T-cell (primary cell): ENCODE data around the gene SLC22A13. TPM values are rescaled to one million over a fixed set of nuclear protein-coding genes. Genes with fewer than 3 reads are reported as not detected.

ENCODE experiments used
- ATAC-seq, 4 experiments: fragments of 200-7000 bp in 3 of 4; fragments of 150-1000 bp in 1 of 4; cut with Tn5 transposase; replicated peaks in 1 of 4; 1 replicate in 3 of 4; 2 replicates in 1 of 4; pipeline ENCODE4 v1.10.0; 2021; ENCODE audit warnings: moderate library complexity in 3 of 4, mild to moderate bottlenecking in 2 of 4, moderate number of reproducible peaks in 1 of 4
- CTCF ChIA-PET, 2 donors: fragments of 300-600 bp; sonication (Branson Sonifier 250); formaldehyde crosslinking; loops; one replicate each; lab custom pipeline; 2022; ENCODE audit warnings: antibody characterized with exemption in 2 of 2; lab: Charles Lee
- POLR2A ChIA-PET, 2 donors: fragments of 300-600 bp; sonication (Branson Sonifier 250); formaldehyde crosslinking; loops; one replicate each; lab custom pipeline; 2022; ENCODE audit warnings: antibody characterized with exemption in 2 of 2; lab: Charles Lee
- DNase-seq, 35 experiments: peaks; one replicate each; pipeline versions ENCODE4 v3.0.0 to v3.0.0-alpha.2; 2013 to 2023
- H3K27ac ChIP-seq: one replicate; pipeline ENCODE4 v1.5.1; 2013; ENCODE audit warnings: low read length
- H3K27me3 ChIP-seq, 2 experiments: replicated peaks in 1 of 2; 1 replicate in 1 of 2; 2 replicates in 1 of 2; pipeline versions ENCODE4 v1.6.1 to v1.7.0; 2013; ENCODE audit warnings: low read length in 1 of 2, mixed read lengths in 1 of 2; ENCODE audit not compliant: control insufficient read depth in 2 of 2, insufficient read depth in 2 of 2; ENCODE audit errors: extremely low read depth in 1 of 2
- H3K36me3 ChIP-seq, 2 donors: 1 replicate in 1 of 2; 2 replicates in 1 of 2; pipeline versions ENCODE4 v1.6.1 to v1.7.0; 2013; ENCODE audit warnings: low read length in 1 of 2; ENCODE audit not compliant: control insufficient read depth in 2 of 2, insufficient read depth in 1 of 2; ENCODE audit errors: extremely low read depth in 1 of 2
- H3K4me1 ChIP-seq, 2 experiments: 1 replicate in 1 of 2; 2 replicates in 1 of 2; pipeline versions ENCODE4 v1.6.1 to v1.7.0; 2013; ENCODE audit warnings: low read length in 2 of 2, mixed read lengths in 1 of 2; ENCODE audit not compliant: insufficient read depth in 2 of 2, control insufficient read depth in 1 of 2; ENCODE audit errors: extremely low read depth in 1 of 2
- H3K4me3 ChIP-seq, 2 donors: 1 replicate in 1 of 2; 2 replicates in 1 of 2; pipeline versions ENCODE4 v1.5.1 to v1.7.0; 2013; ENCODE audit warnings: mild to moderate bottlenecking in 2 of 2, low read length in 1 of 2, moderate library complexity in 1 of 2; ENCODE audit not compliant: control insufficient read depth in 1 of 2; ENCODE audit errors: extremely low read depth in 1 of 2
- H3K9me3 ChIP-seq: 2 replicates; pipeline ENCODE4 v1.7.0; 2013
- H3K27ac Mint-ChIP-seq, 2 donors: one replicate each; pipeline ENCODE4 v1.8.0; 2020 to 2021; ENCODE audit warnings: mild to moderate bottlenecking in 2 of 2, mixed read lengths in 2 of 2
- H3K27me3 Mint-ChIP-seq, 2 donors: one replicate each; pipeline ENCODE4 v1.8.0; 2021 to 2022; ENCODE audit warnings: mixed read lengths in 2 of 2
- H3K36me3 Mint-ChIP-seq: one replicate; pipeline ENCODE4 v1.8.0; 2021; ENCODE audit warnings: mixed read lengths
- H3K4me1 Mint-ChIP-seq, 3 donors: one replicate each; pipeline ENCODE4 v1.8.0; 2020 to 2022; ENCODE audit warnings: mixed read lengths in 3 of 3, mild to moderate bottlenecking in 1 of 3
- H3K4me3 Mint-ChIP-seq, 3 donors: one replicate each; pipeline ENCODE4 v1.8.0; 2020 to 2022; ENCODE audit warnings: mild to moderate bottlenecking in 3 of 3, mixed read lengths in 3 of 3, moderate library complexity in 3 of 3
- H3K9me3 Mint-ChIP-seq, 3 donors: one replicate each; pipeline ENCODE4 v1.8.0; 2020 to 2022; ENCODE audit warnings: mixed read lengths in 3 of 3
- WGBS: methylation state at CpG from one replicate; pipeline ENCODE4 v1.1.5; 2013; ENCODE audit warnings: missing lambda C conversion rate; ENCODE audit not compliant: insufficient coverage; 5-methylcytosine and 5-hydroxymethylcytosine counted together
- total RNA-seq, 35 experiments: library from RNA in 6 of 35; stranded (reverse) in 6 of 35; fragments of 120-200 nt in 1 of 35; gene quantifications; one replicate each; pipeline versions ENCODE4 v1.2.1 to v1.2.4 and lab custom pipeline; 2013 to 2026

The SLC22A13 gene, protein sequence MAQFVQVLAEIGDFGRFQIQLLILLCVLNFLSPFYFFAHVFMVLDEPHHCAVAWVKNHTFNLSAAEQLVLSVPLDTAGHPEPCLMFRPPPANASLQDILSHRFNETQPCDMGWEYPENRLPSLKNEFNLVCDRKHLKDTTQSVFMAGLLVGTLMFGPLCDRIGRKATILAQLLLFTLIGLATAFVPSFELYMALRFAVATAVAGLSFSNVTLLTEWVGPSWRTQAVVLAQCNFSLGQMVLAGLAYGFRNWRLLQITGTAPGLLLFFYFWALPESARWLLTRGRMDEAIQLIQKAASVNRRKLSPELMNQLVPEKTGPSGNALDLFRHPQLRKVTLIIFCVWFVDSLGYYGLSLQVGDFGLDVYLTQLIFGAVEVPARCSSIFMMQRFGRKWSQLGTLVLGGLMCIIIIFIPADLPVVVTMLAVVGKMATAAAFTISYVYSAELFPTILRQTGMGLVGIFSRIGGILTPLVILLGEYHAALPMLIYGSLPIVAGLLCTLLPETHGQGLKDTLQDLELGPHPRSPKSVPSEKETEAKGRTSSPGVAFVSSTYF
- under 1 TPM; 0.35 to 0.79 (median 0.68) TPM for total RNA-seq
- 0.15 TPM for total RNA-seq (2013)
- 0 to 0.86 (median 0.25) reads per million in 29 experiments for total RNA-seq (lab: John Stamatoyannopoulos, UW)

DNA sequence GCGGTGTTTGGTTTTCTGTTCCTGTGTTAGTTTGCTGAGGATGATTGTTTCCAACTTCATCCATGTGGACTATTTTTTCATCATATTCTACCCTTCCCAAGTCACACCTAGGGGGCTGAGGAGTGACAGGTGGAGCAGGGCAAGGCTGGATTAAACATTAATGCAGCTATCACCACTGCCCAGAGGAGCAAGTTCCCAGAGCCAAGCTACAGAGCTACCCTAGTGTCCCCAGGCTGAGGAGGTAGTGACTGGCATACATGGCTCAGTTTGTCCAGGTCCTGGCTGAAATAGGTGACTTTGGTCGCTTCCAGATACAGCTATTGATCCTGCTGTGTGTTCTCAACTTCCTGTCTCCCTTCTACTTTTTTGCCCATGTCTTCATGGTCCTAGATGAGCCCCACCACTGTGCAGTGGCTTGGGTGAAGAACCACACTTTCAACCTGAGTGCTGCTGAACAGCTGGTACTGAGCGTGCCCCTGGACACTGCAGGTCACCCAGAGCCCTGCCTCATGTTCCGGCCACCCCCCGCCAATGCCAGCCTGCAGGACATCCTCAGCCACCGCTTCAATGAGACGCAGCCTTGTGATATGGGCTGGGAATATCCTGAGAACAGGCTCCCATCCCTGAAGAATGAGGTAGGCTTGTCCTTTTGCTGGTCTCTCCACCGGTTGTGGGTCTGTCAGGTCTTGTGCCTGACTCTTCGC is at the start of gene SLC22A13:
SLC22A13 (plus strand) TSS at position 209 of the 704 bp plus-strand sequence; CDS start at position 258, 49 bp downstream.
- no peak for DNase-seq
- H3K27ac Mint-ChIP-seq: peak within 1 kb of the TSS in 1 of 2 donors; percentile 36
- 88% methylated on average over 7 of the region's 9 CpGs for WGBS
- peaks cover 12% of the 10 kb centered on the region for H3K36me3 Mint-ChIP-seq
- H3K9me3 ChIP-seq: no peaks in the 10 kb centered on the region
- H3K4me1 Mint-ChIP-seq: peaks cover 19 to 43% (median 22%) of the 10 kb centered on the region in 3 donors
- no peak within 1 kb of the TSS for H3K27ac ChIP-seq
- no peaks in the 10 kb centered on the region for H3K27me3 ChIP-seq
- ChIA-PET CTCF (no interaction called here), POLR2A (no interaction called here)
- no peak within 1 kb of the TSS for H3K4me3 ChIP-seq
- H3K4me1 ChIP-seq: peaks cover 7 to 22% of the 10 kb centered on the region in 2 experiments
- H3K27me3 Mint-ChIP-seq: no peaks in the 10 kb centered on the region
- H3K9me3 Mint-ChIP-seq: no peaks in the 10 kb centered on the region
- no peak within 1 kb of the TSS for H3K4me3 Mint-ChIP-seq
- no peak for ATAC-seq
- peaks cover 0 to 2% of the 10 kb centered on the region in 2 donors for H3K36me3 ChIP-seq

DNA sequence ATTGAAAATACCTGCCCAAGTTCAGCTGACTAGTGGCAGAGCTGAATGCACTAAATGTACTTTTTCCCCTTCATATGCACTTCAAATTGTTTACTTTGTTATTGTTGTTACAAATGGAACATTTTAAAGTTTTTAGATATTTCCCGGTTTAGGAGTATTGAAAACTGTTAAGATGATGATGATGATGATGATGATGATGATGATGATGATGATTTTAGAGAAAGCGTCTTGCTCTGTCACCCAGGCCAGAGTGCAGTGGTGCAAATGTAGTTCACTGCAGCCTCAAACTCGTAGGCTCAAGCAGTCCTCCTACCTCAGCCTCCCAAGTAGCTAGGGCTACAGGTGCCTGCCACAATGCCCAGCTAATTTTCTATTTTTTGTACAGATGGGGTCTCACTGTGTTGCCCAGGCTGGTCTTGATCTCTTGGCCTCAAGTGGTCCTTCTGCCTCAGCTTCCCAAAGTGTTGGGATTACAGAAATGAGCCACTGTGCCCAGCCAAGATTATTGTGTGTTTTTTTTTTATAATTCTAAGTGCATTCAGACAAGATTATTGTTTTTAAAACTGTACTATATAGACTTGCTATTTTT is 45.9 kb upstream of the SLC22A13 start:
- H3K27ac ChIP-seq: no peak overlapping the region
- H3K4me1 ChIP-seq: no peaks in the 10 kb centered on the region
- H3K9me3 ChIP-seq: no peaks in the 10 kb centered on the region
- no peak overlapping the region for H3K4me3 ChIP-seq
- DNase-seq (no peak), ATAC-seq (no peak)
- no peaks in the 10 kb centered on the region for H3K27me3 ChIP-seq
- Mint-ChIP-seq H3K27ac (no peak overlapping the region), H3K27me3 (no peaks in the 10 kb centered on the region), H3K4me1 (peaks cover 0 to 18% (median 2%) of the 10 kb centered on the region in 3 donors), H3K36me3 (peaks cover 53% of the 10 kb centered on the region), H3K4me3 (no peak overlapping the region), H3K9me3 (no peaks in the 10 kb centered on the region)
- CTCF ChIA-PET: interaction anchor here in 1 of 2 donors (0.6 kb wide), 1 partner anchor 61 kb away, joined by 3 read pairs; no protein-coding TSS in a partner anchor
- peaks cover 0 to 21% of the 10 kb centered on the region in 2 donors for H3K36me3 ChIP-seq
- POLR2A ChIA-PET: interaction anchor here in 1 of 2 donors (0.6 kb wide), 1 partner anchor 64 kb away, joined by 3 read pairs; no protein-coding TSS in a partner anchor
- 93% methylated on average over 3 of the region's 3 CpGs for WGBS

DNA sequence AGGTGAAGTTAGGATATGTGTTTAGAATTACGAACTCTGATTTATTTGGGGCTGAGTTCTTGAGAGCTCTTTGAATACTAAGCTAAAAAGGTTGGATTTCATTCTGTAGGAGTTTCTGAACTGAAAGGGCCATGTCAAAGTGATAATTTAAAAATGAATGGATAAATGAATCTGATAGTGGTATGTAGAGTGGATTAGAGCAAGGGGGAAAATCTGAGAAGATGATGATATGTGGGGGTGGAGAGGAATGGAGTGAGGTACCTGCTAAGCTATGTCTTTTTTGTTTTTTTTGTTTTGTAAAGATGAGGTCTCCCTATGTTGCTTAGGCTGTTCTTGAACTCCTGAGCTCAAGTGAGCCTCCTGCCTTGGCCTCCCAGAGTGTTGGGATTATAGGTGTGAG is 44.6 kb upstream of the SLC22A13 start:
- Histone ChIP-seq H3K4me3 (no peak overlapping the region), H3K27ac (no peak overlapping the region), H3K9me3 (no peaks in the 10 kb centered on the region), H3K36me3 (peaks cover 0 to 21% of the 10 kb centered on the region in 2 donors), H3K27me3 (no peaks in the 10 kb centered on the region), H3K4me1 (no peaks in the 10 kb centered on the region)
- Mint-ChIP-seq H3K4me1 (peaks cover 0 to 18% (median 2%) of the 10 kb centered on the region in 3 donors), H3K4me3 (no peak overlapping the region), H3K27ac (peak overlapping the region in 1 of 2 donors; percentile 1), H3K9me3 (no peaks in the 10 kb centered on the region), H3K27me3 (no peaks in the 10 kb centered on the region), H3K36me3 (peaks cover 61% of the 10 kb centered on the region)
- ATAC-seq (no peak), DNase-seq (no peak)
- no CpG with 5 or more reads among the region's 1 CpG for WGBS
- ChIA-PET CTCF (no interaction called here), POLR2A (interaction anchor here in 1 of 2 donors (0.6 kb wide), 1 partner anchor 1194 kb away, joined by 3 read pairs; no protein-coding TSS in a partner anchor)

DNA sequence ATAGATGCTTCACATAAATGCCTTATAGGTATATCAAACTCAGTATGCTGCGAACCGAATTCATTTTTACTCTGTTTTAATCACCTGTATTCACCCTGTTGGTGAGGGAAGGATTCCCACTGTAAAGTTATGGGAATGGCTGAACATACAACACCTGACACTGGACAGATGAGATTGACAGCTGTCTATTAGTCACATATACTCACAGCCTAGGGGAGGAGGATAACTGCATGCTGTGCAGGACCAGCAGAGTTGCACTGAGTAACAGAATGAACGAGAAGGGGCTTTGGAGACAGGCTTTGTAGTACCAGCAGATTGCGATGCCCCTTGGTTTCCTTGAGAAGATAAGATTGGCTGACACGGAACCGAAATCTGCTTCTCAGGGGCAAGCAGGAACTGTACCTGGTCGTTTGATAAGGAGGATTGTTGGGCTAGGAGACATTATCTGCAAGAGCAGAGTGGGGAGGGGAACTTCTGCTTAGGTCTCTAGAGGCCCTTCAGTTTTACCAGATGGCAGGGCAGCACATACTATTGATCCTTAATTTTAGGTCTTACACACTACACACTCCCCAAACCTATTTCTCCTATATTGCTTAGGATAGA is 43.5 kb upstream of the SLC22A13 start:
- Mint-ChIP-seq H3K4me1 (peaks cover 2 to 14% (median 5%) of the 10 kb centered on the region in 3 donors), H3K36me3 (peaks cover 59% of the 10 kb centered on the region), H3K9me3 (no peaks in the 10 kb centered on the region), H3K27me3 (no peaks in the 10 kb centered on the region), H3K27ac (no peak overlapping the region), H3K4me3 (no peak overlapping the region)
- Histone ChIP-seq H3K36me3 (peaks cover 0 to 23% of the 10 kb centered on the region in 2 donors), H3K4me1 (no peaks in the 10 kb centered on the region), H3K9me3 (no peaks in the 10 kb centered on the region), H3K4me3 (no peak overlapping the region), H3K27ac (no peak overlapping the region), H3K27me3 (no peaks in the 10 kb centered on the region)
- ATAC-seq (no peak), DNase-seq (no peak)
- WGBS: 91% methylated on average over 4 of the region's 7 CpGs
- ChIA-PET CTCF (interaction anchor here in 1 of 2 donors (1.0 kb wide), 1 partner anchor 248 kb away, joined by 4 read pairs; no protein-coding TSS in a partner anchor), POLR2A (interaction anchor here in 1 of 2 donors (0.5 kb wide), 1 partner anchor 58 kb away, joined by 3 read pairs; no protein-coding TSS in a partner anchor)

DNA sequence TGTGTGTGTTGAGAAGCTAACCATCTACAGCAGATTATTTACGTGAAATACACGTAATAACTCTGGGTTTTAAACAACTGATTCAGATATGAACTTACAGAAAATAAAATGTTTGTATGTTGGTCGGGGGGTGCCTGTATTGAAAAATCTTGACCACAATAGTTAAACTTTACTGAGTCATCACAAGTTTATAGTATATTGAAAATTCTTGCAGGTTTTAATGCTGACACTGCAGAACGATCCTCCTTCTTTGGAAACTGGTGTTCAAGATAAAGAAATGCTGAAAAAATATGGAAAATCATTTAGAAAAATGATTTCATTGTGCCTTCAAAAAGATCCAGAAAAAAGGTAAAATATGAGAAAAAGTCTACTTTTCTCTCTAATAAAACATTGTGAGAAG is 41.3 kb upstream of the SLC22A13 start:
- no peak for ATAC-seq
- H3K4me1 ChIP-seq: no peaks in the 10 kb centered on the region
- no CpG with 5 or more reads among the region's 4 CpGs for WGBS
- H3K36me3 ChIP-seq: peaks cover 0 to 32% of the 10 kb centered on the region in 2 donors
- no peaks in the 10 kb centered on the region for H3K27me3 ChIP-seq
- ChIA-PET CTCF (interaction anchor here in 1 of 2 donors (0.6 kb wide), 1 partner anchor 539 kb away, joined by 3 read pairs; no protein-coding TSS in a partner anchor), POLR2A (no interaction called here)
- peaks cover 58% of the 10 kb centered on the region for H3K36me3 Mint-ChIP-seq
- no peak overlapping the region for H3K27ac Mint-ChIP-seq
- no peak overlapping the region for H3K4me3 ChIP-seq
- H3K27me3 Mint-ChIP-seq: no peaks in the 10 kb centered on the region
- no peak for DNase-seq
- H3K4me3 Mint-ChIP-seq: no peak overlapping the region
- H3K9me3 Mint-ChIP-seq: no peaks in the 10 kb centered on the region
- no peaks in the 10 kb centered on the region for H3K9me3 ChIP-seq
- no peak overlapping the region for H3K27ac ChIP-seq
- peaks cover 1 to 7% (median 5%) of the 10 kb centered on the region in 3 donors for H3K4me1 Mint-ChIP-seq
